Measurements from ENCODE around the gene NEDD1. TPM values are rescaled to one million over a fixed set of nuclear protein-coding genes. Genes with fewer than 3 reads are reported as not detected.

NEDD1 gene
- total and polyA plus RNA-seq, 10 of the 15 experiments (the other 5 are each of a cell fraction or from before 2014, with no cell fraction given): 15.9 to 52.6 (median 28.7) TPM

- Histone ChIP-seq H3K4me1 (ENCODE audit: control insufficient read depth, insufficient read depth, low read length) (peaks cover 10% of the 10 kb centered on the region), H3K4me2 (ENCODE audit: control insufficient read depth, insufficient read depth) (peak overlapping the region; percentile 20; the same call in 1 of the 2 replicates), H3K79me2 (ENCODE audit: control insufficient read depth, insufficient read depth, low read length) (peaks cover 43% of the 10 kb centered on the region), H3K27ac (ENCODE audit: control insufficient read depth, insufficient read depth) (no peak overlapping the region), H3K27me3 (replicated peaks in 1 of 2; ENCODE audit: control insufficient read depth in 2 of 2, insufficient read depth in 2 of 2, low read length in 1 of 2) (no peaks in the 10 kb centered on the region), H3K9me3 (replicated peaks; ENCODE audit: control insufficient read depth, insufficient read depth, low read length) (no peaks in the 10 kb centered on the region; the same call in 2 of the 3 replicates), H3K36me3 (ENCODE audit: control insufficient read depth in 2 of 2, insufficient read depth in 2 of 2, low read length in 1 of 2) (no peaks in the 10 kb centered on the region; a peak in 2 of 4 replicates), H3K9ac (ENCODE audit: control insufficient read depth, insufficient read depth, low read length) (no peak overlapping the region), H2AFZ (ENCODE audit: control insufficient read depth, low read depth, low read length) (no peak overlapping the region), H4K20me1 (ENCODE audit: control insufficient read depth, insufficient read depth) (no peaks in the 10 kb centered on the region), H3K4me3 (no peak overlapping the region)
- no peak for DNase-seq (ENCODE audit: low read depth, low spot score)
- intact Hi-C loops (cut with micrococcal nuclease; ENCODE audit: unreplicated experiment): no loop called here
- in situ Hi-C loops (cut with MboI): no loop called here
- TF ChIP-seq, protein P1, sequence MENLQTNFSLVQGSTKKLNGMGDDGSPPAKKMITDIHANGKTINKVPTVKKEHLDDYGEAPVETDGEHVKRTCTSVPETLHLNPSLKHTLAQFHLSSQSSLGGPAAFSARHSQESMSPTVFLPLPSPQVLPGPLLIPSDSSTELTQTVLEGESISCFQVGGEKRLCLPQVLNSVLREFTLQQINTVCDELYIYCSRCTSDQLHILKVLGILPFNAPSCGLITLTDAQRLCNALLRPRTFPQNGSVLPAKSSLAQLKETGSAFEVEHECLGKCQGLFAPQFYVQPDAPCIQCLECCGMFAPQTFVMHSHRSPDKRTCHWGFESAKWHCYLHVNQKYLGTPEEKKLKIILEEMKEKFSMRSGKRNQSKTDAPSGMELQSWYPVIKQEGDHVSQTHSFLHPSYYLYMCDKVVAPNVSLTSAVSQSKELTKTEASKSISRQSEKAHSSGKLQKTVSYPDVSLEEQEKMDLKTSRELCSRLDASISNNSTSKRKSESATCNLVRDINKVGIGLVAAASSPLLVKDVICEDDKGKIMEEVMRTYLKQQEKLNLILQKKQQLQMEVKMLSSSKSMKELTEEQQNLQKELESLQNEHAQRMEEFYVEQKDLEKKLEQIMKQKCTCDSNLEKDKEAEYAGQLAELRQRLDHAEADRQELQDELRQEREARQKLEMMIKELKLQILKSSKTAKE (IDR thresholded peaks at IDR 0.05; ENCODE audit: low read depth, poor library complexity, severe bottlenecking): no peak
- TF ChIP-seq USF1 (IDR thresholded peaks at IDR 0.05; ENCODE audit: borderline replicate concordance, extremely low read length, insufficient read depth, low read depth, low read length) (no peak), POLR2A (IDR thresholded peaks at IDR 0.05; ENCODE audit: low read depth, low read length) (no peak), BCLAF1 (IDR thresholded peaks at IDR 0.05) (no peak)
- ChIA-PET POLR2A (interaction anchor here (0.7 to 1.6 kb wide), 2 partner anchors 23 to 363 kb away, joined by 3 to 6 read pairs; no protein-coding TSS in a partner anchor), RAD21 (ENCODE audit: unreplicated experiment) (interaction anchor here (0.9 kb wide), 1 partner anchor 33 kb away, joined by 3 read pairs; no protein-coding TSS in a partner anchor), SMC1A (ENCODE audit: uncharacterized antibody, unreplicated experiment) (interaction anchor here (0.6 to 2.1 kb wide), 4 partner anchors 9 to 659 kb away, joined by 3 to 8 read pairs (median 3); no protein-coding TSS in a partner anchor), CTCF (interaction anchor here (0.8 to 1.5 kb wide), 4 partner anchors 8 to 334 kb away, joined by 3 to 5 read pairs (median 3); no protein-coding TSS in a partner anchor)
- ATAC-seq: no peak; the same call in 2 of the 3 replicates
- 100% methylated on average over 2 of the region's 2 CpGs for WGBS (ENCODE audit: insufficient coverage, insufficient replicate concordance, low lambda C conversion rate, missing lambda C conversion rate)
- BruUV-seq (replicated peaks): no TSS peak
- FAIRE-seq: no peak
These were observed 5.9 kb downstream of the NEDD1 start for GRCh38 chr12:96912943-96913342.
